GM21723 (cell line): ENCODE results near the gene SLC22A2.

Experiments used
- ATAC-seq: cut with Tn5 transposase; IDR thresholded peaks from one replicate; pipeline ENCODE4 v1.9.1; 2021; ENCODE audit warnings: mild to moderate bottlenecking, moderate library complexity; ENCODE audit not compliant: unreplicated experiment

SLC22A2 gene

GRCh38 chr6:160172704-160173103, 85.9 kb downstream of the SLC22A2 start:
- ATAC-seq = no peak

- ATAC-seq = no peak
Observed at GRCh38 chr6:160170018-160170680, 88.5 kb downstream of the SLC22A2 start.

GRCh38 chr6:160167604-160168399, 90.8 kb downstream of the SLC22A2 start:
- ATAC-seq = no peak
